Mucosa of descending colon (tissue), 3 donors: ENCODE data around the gene DLG2. TPM values are rescaled to one million over a fixed set of nuclear protein-coding genes. Genes with fewer than 3 reads are reported as not detected.
"Not testable (repeated sequence)": the region's sequence is repeated elsewhere in the genome, so short reads cannot be mapped to it uniquely, and the experiment has no call there.

Source experiments
- ATAC-seq: fragments of 200-7000 bp; cut with Tn5 transposase; one replicate; pipeline ENCODE4 v1.9.1; 2020; ENCODE audit warnings: mild to moderate bottlenecking, moderate library complexity
- DNase-seq, 3 donors: peaks; one replicate each; pipeline ENCODE4 v3.0.0-alpha.2; 2020
- H3K36me3 ChIP-seq: fragments of 200-600 bp; one replicate; pipeline ENCODE4 v1.8.0; 2021; ENCODE audit warnings: low read depth, mild to moderate bottlenecking
- H3K4me1 ChIP-seq: fragments of 200-600 bp; one replicate; pipeline ENCODE4 v1.8.0; 2021; ENCODE audit warnings: low read depth, mild to moderate bottlenecking
- H3K4me3 ChIP-seq: fragments of 200-600 bp; one replicate; pipeline ENCODE4 v1.8.0; 2021; ENCODE audit warnings: mild to moderate bottlenecking
- H3K9me3 ChIP-seq: fragments of 200-600 bp; one replicate; pipeline ENCODE4 v1.8.0; 2021; ENCODE audit warnings: mild to moderate bottlenecking
- CTCF ChIP-seq: fragments of 200-600 bp; IDR thresholded peaks from one replicate; pipeline ENCODE4 v1.8.0; 2022; ENCODE audit warnings: antibody characterized with exemption, mild to moderate bottlenecking
- intact Hi-C, 2 donors: fragments of 100-400 bp; cut with DNase I in 1 of 2; cut with micrococcal nuclease in 1 of 2; formaldehyde crosslinking; loops; one replicate each; pipeline versions ENCODE4 v1.11.0 to v1.11.1; 2022; cut with DNase I, micrococcal nuclease
- total RNA-seq, 3 donors: library from RNA; stranded (reverse); fragmentation: NEBNext Ultra II Directional in 2 of 3; extraction: Animal tissue kit (Norgen Biotek cat#: 25700) in 2 of 3; gene quantifications; one replicate each; pipeline versions ENCODE4 v1.2.1 to v1.2.4, GENCODE V29; 2021 to 2023
- donor health status: DM: no; HTN: no; CAD: no; lungs with moderate emphysema.
- donor health status: DM: no; HTN: no; CAD: no.
- donor health status: DM: no; HTN: yes; CAD: no.

DLG2 gene
- total RNA-seq, 3 donors from 2014 or later: 2.1 to 11.1 (median 2.4) TPM

- intact Hi-C loops: no loop called here
- Histone ChIP-seq H3K4me3 (no peak overlapping the region), H3K36me3 (no peaks in the 10 kb centered on the region), H3K4me1 (no peaks in the 10 kb centered on the region), H3K9me3 (no peaks in the 10 kb centered on the region)
- DNase-seq (no peak), ATAC-seq (no peak)
- TF ChIP-seq CTCF: no peak
Measured at GRCh38 chr11:85277693-85278092, 349.5 kb downstream of the DLG2 start.

GRCh38 chr11:85276332-85276731 is 350.8 kb downstream of the DLG2 start:
- Histone ChIP-seq H3K4me1 (no peaks in the 10 kb centered on the region), H3K4me3 (no peak overlapping the region), H3K36me3 (no peaks in the 10 kb centered on the region), H3K9me3 (no peaks in the 10 kb centered on the region)
- intact Hi-C loops: no loop called here
- ATAC-seq: no peak
- DNase-seq: no peak
- no peak for TF ChIP-seq CTCF

GRCh38 chr11:85270315-85270714 is 356.8 kb downstream of the DLG2 start:
- intact Hi-C loops, H3K4me3 ChIP-seq, H3K36me3 ChIP-seq, H3K9me3 ChIP-seq, H3K4me1 ChIP-seq, ATAC-seq, DNase-seq: not testable (repeated sequence)

GRCh38 chr11:85269109-85269508 is 358.0 kb downstream of the DLG2 start:
- no peaks in the 10 kb centered on the region for H3K4me1 ChIP-seq
- no peaks in the 10 kb centered on the region for H3K9me3 ChIP-seq
- TF ChIP-seq CTCF: no peak
- no peak for DNase-seq
- no peaks in the 10 kb centered on the region for H3K36me3 ChIP-seq
- ATAC-seq: no peak
- intact Hi-C loops: no loop called here
- no peak overlapping the region for H3K4me3 ChIP-seq

GRCh38 chr11:85266646-85267045 is 360.5 kb downstream of the DLG2 start:
- Histone ChIP-seq H3K4me1 (no peaks in the 10 kb centered on the region), H3K36me3 (no peaks in the 10 kb centered on the region), H3K9me3 (no peaks in the 10 kb centered on the region), H3K4me3 (no peak overlapping the region)
- intact Hi-C loops: no loop called here
- ATAC-seq: no peak
- no peak for DNase-seq
- no peak for TF ChIP-seq CTCF

- Histone ChIP-seq H3K4me1 (no peaks in the 10 kb centered on the region), H3K36me3 (no peaks in the 10 kb centered on the region), H3K4me3 (no peak overlapping the region), H3K9me3 (no peaks in the 10 kb centered on the region)
- no peak for TF ChIP-seq CTCF
- intact Hi-C loops: no loop called here
- DNase-seq: no peak
- no peak for ATAC-seq
Measured at GRCh38 chr11:85263328-85263727, 363.8 kb downstream of the DLG2 start.
